Measurements from ENCODE around the gene ZRANB1. TPM values are rescaled to one million over a fixed set of nuclear protein-coding genes. Genes with fewer than 3 reads are reported as not detected.
"Not testable (repeated sequence)": the region's sequence is repeated elsewhere in the genome, so short reads cannot be mapped to it uniquely, and the experiment has no call there.

The ZRANB1 gene
- total and polyA plus RNA-seq, 8 donors = 7.0 to 63.7 (median 10.9) TPM

DNA sequence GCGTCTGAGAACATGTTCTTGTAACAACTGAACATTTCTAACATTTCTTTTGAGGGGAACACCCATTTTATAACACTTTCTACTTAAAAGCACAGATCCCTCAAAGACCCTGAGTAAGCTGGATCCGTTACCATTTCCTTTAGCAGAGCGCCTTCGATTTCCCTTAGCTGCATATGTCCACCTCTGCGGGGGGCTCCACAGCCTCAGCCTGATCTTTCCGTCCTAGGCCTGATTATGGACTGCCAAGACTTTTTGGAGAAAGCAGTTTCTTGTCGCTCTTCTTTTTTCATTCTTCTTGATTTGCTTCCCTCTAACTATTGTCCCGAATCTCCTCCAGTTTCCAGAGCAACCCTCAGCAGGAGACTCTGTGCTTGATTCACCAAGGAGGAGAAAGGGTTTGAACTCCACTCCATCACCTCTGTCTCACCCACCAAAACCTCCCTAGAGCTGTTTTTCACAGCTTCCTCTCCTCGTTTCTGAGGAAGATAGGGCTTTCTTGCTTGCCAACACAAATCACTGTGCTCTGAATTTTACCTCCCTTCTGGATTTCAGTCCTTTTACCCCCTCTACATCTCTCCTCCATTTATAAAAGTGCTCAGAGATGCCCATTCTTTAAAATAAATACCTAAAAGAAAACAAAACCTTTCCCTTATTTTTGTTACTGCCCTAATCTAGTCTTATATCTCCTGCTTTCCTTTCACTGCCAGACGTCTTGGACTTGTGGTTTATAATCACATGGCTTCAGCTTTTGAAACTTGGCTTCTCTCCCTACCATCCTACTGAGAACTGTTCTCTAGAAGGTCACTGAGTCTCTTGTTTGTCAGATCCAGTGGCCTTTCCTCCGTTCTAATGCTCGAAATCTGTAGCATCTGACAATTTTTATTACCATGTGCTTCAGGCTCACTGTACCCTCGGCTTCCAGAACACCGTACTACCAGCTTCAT is 30.5 kb upstream of the ZRANB1 start:
- TF ChIP-seq CTCF (IDR thresholded peaks at IDR 0.05) (no peak), POLR2A (IDR thresholded peaks at IDR 0.05) (no peak), EP300 (IDR thresholded peaks at IDR 0.05) (no peak), POLR2AphosphoS5 (IDR thresholded peaks at IDR 0.05) (peak in 1 of 3 donors; percentile 25)
- no peaks in the 10 kb centered on the region for H3K27me3 ChIP-seq
- H3K27ac ChIP-seq = peak overlapping the region; percentile 23 to 69 (median 59)
- WGBS, 5 donors = 38 to 49% (median 39%) methylated on average over 14 of the region's 14 CpGs
- no peaks in the 10 kb centered on the region for H3K9me3 ChIP-seq
- no peak overlapping the region for H3K4me3 ChIP-seq
- no peaks in the 10 kb centered on the region for H3K36me3 ChIP-seq
- DNase-seq = no peak
- H3K4me1 ChIP-seq = peaks cover 4 to 27% (median 18%) of the 10 kb centered on the region in 4 donors
- intact Hi-C loops (cut with DNase I; ENCODE audit: low total_unique reads) = no loop called here

GRCh38 chr10:124912101-124912886 is 29.6 kb upstream of the ZRANB1 start:
- intact Hi-C loops (cut with DNase I; ENCODE audit: low total_unique reads) = no loop called here
- H3K27ac ChIP-seq = peak overlapping the region in 4 of 5 donors; percentile 39 to 69 (median 61)

GRCh38 chr10:124913167-124913566 is 28.8 kb upstream of the ZRANB1 start:
- Histone ChIP-seq H3K9me3 (no peaks in the 10 kb centered on the region), H3K27me3 (no peaks in the 10 kb centered on the region), H3K4me1 (peaks cover 6 to 30% (median 21%) of the 10 kb centered on the region in 4 donors), H3K27ac (no peak overlapping the region), H3K36me3 (no peaks in the 10 kb centered on the region), H3K4me3 (no peak overlapping the region)
- intact Hi-C loops (cut with DNase I; ENCODE audit: low total_unique reads) = no loop called here
- no peak for TF ChIP-seq POLR2A (IDR thresholded peaks at IDR 0.05)
- no peak for TF ChIP-seq EP300 (IDR thresholded peaks at IDR 0.05)
- no peak for TF ChIP-seq CTCF (IDR thresholded peaks at IDR 0.05)
- no peak for TF ChIP-seq POLR2AphosphoS5 (IDR thresholded peaks at IDR 0.05)
- WGBS, 5 donors = 26 to 65% (median 40%) methylated on average over 3 of the region's 3 CpGs
- no peak for DNase-seq

More at GRCh38 chr10:124912101-124912886, 29.6 kb upstream of the ZRANB1 start:
- TF ChIP-seq POLR2A (IDR thresholded peaks at IDR 0.05) = no peak
- TF ChIP-seq POLR2AphosphoS5 (IDR thresholded peaks at IDR 0.05) = no peak
- TF ChIP-seq CTCF (IDR thresholded peaks at IDR 0.05) = no peak
- no peak for TF ChIP-seq EP300 (IDR thresholded peaks at IDR 0.05)
- H3K36me3 ChIP-seq = no peaks in the 10 kb centered on the region
- H3K4me3 ChIP-seq = no peak overlapping the region
- no peak for DNase-seq
- no peaks in the 10 kb centered on the region for H3K27me3 ChIP-seq
- WGBS, 5 donors = 56 to 75% (median 70%) methylated on average over 5 of the region's 5 CpGs
- H3K9me3 ChIP-seq = no peaks in the 10 kb centered on the region
- peaks cover 4 to 27% (median 18%) of the 10 kb centered on the region in 4 donors for H3K4me1 ChIP-seq

GRCh38 chr10:124914398-124914797 is 27.5 kb upstream of the ZRANB1 start:
- H3K27me3 ChIP-seq; H3K36me3 ChIP-seq; H3K9me3 ChIP-seq; H3K4me3 ChIP-seq; intact Hi-C loops (cut with DNase I; ENCODE audit: low total_unique reads); H3K27ac ChIP-seq; DNase-seq: not testable (repeated sequence)
- H3K4me1 ChIP-seq = peaks cover 18 to 42% (median 34%) of the 10 kb centered on the region in 4 donors
- WGBS, 5 donors = 86 to 92% (median 89%) methylated on average over 15 to 16 of the region's 16 CpGs
